GM12801 (cell line): ENCODE results near the gene WDR5.

Source experiments
- CTCF ChIP-seq: IDR thresholded peaks from one replicate; pipeline ENCODE4 v1.5.1; 2011; ENCODE audit warnings: control low read depth; ENCODE audit not compliant: insufficient read length; ENCODE audit errors: extremely low read depth

The WDR5 gene

GRCh38 chr9:134193912-134194535, 58.1 kb downstream of the WDR5 start:
- TF ChIP-seq CTCF, result no peak

- no peak for TF ChIP-seq CTCF
These were observed 59.7 kb downstream of the WDR5 start for GRCh38 chr9:134195558-134195957.

GRCh38 chr9:134196911-134197310, 61.0 kb downstream of the WDR5 start:
- no peak for TF ChIP-seq CTCF

GRCh38 chr9:134198791-134199190, 62.9 kb downstream of the WDR5 start:
- TF ChIP-seq CTCF, result no peak

DNA sequence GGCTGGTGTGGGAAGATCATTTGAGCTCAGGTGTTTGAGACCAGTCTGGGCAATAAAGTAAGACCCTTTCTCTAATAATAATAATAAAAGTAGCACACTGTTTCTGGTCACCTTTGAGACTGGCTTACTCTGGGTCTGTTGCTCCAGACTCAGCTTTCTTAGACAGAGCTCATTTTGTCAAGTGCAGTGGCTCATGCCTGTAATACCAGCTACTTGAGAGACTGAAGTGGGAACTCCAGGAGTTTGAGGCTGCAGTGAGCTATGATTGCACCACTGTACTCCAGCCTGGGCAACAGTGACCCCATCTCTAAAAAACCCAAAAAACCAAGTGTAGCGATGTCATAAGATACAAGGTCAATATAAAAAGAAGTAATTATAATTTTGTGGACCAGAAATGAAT, 64.8 kb downstream of the WDR5 start:
- no peak for TF ChIP-seq CTCF

DNA sequence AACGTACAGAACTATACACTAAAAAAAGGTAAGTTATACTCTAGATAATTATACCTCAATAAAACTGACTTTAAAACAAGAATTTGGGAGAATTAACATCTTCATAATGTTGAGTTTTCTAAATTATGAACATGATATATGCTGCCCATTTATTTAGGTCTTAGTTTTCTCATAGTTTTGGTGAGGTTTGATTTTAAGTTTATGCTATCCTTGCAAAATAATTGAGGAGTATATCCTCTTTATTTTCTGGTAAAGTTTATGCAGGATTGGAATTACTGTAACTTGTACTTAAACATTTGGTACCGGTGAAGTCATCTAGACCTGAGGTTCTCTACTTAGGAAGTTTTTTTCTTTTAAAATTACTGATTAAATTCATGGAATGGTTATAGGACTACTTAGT, 67.3 kb downstream of the WDR5 start:
- no peak for TF ChIP-seq CTCF

GRCh38 chr9:134204041-134204440, 68.2 kb downstream of the WDR5 start:
- TF ChIP-seq CTCF, result no peak
